PC-3 (cell line): ENCODE data around the gene ZBTB46. TPM values are rescaled to one million over a fixed set of nuclear protein-coding genes. Genes with fewer than 3 reads are reported as not detected.

Experiments used
- ATAC-seq: fragments of 200-7000 bp; cut with Tn5 transposase; 2 replicates; pipeline ENCODE4 v1.9.1; 2020; ENCODE audit warnings: mild to moderate bottlenecking, moderate library complexity
- BruUV-seq: library from RNA; stranded (reverse); fragments of 400-500 nt; replicated peaks from 2 replicates; lab custom pipeline; 2021; lab: Mats Ljungman, UMichigan
- CTCF ChIA-PET: fragments of 300-600 bp; sonication (Branson Sonifier 250); formaldehyde crosslinking; loops from one replicate; lab custom pipeline; 2022; ENCODE audit warnings: antibody characterized with exemption; lab: Charles Lee
- POLR2A ChIA-PET: fragments of 300-600 bp; sonication (Branson Sonifier 250); formaldehyde crosslinking; loops from one replicate; lab custom pipeline; 2022; ENCODE audit warnings: antibody characterized with exemption; ENCODE audit not compliant: unreplicated experiment; lab: Charles Lee
- DNase-seq: peaks from one replicate; pipeline ENCODE4 v3.0.0-alpha.2; 2015
- H2AFZ ChIP-seq: fragments of 300-600 bp; sonication (generic); 2 replicates; pipeline ENCODE4 v1.6.0; 2016; ENCODE audit warnings: antibody characterized with exemption, low read length
- H3F3A ChIP-seq: fragments of 300-600 bp; sonication (generic); one replicate; pipeline ENCODE4 v1.6.0; 2017; ENCODE audit warnings: antibody characterized with exemption, low read length, control low read depth, mild to moderate bottlenecking; ENCODE audit not compliant: unreplicated experiment
- H3K27ac ChIP-seq: fragments of 300-600 bp; sonication (generic); 2 replicates; pipeline ENCODE4 v1.5.1; 2016; ENCODE audit warnings: mild to moderate bottlenecking, low read length
- H3K27me3 ChIP-seq: fragments of 300-600 bp; sonication (generic); 2 replicates; pipeline ENCODE4 v1.6.1; 2016; ENCODE audit warnings: low read length, mixed read lengths
- H3K36me3 ChIP-seq: fragments of 300-600 bp; sonication (generic); 2 replicates; pipeline ENCODE4 v1.6.1; 2016; ENCODE audit warnings: low read depth, mixed run types, low read length, mixed read lengths
- H3K4me1 ChIP-seq: fragments of 300-600 bp; sonication (generic); 2 replicates; pipeline ENCODE4 v1.5.1; 2016; ENCODE audit warnings: low read length; ENCODE audit not compliant: insufficient read depth
- H3K4me2 ChIP-seq: fragments of 300-600 bp; sonication (generic); 2 replicates; pipeline ENCODE4 v1.6.0; 2016; ENCODE audit warnings: low read length
- H3K4me3 ChIP-seq: fragments of 300-600 bp; sonication (generic); 2 replicates; pipeline ENCODE4 v1.5.1; 2016; ENCODE audit warnings: mild to moderate bottlenecking, low read length, mixed read lengths
- H3K79me2 ChIP-seq: fragments of 300-600 bp; sonication (generic); 2 replicates; pipeline ENCODE4 v1.6.1; 2017; ENCODE audit warnings: low read length, mixed read lengths
- H3K9ac ChIP-seq: fragments of 300-600 bp; sonication (generic); 2 replicates; pipeline ENCODE4 v1.6.0; 2016; ENCODE audit warnings: mild to moderate bottlenecking, low read length
- H3K9me2 ChIP-seq: fragments of 300-600 bp; sonication (generic); replicated peaks from 2 replicates; pipeline ENCODE4 v1.6.1; 2016; ENCODE audit warnings: mixed run types, low read length, mixed read lengths
- H3K9me3 ChIP-seq: fragments of 300-600 bp; sonication (generic); 2 replicates; pipeline ENCODE4 v1.6.1; 2016; ENCODE audit warnings: low read length, mixed read lengths
- H4K20me1 ChIP-seq: fragments of 300-600 bp; sonication (generic); 2 replicates; pipeline ENCODE4 v1.6.1; 2016; ENCODE audit warnings: low read length, mixed read lengths
- CTCF ChIP-seq: fragments of 300-600 bp; sonication (generic); conservative IDR thresholded peaks from 2 replicates; pipeline ENCODE4 v1.5.1; 2017; ENCODE audit warnings: antibody characterized with exemption, low read depth, mild to moderate bottlenecking, low read length
- EZH2 ChIP-seq: fragments of 300-600 bp; sonication (generic); IDR thresholded peaks from one replicate; pipeline ENCODE4 v1.6.1; 2017; ENCODE audit warnings: antibody characterized with exemption, mild to moderate bottlenecking, low read length; ENCODE audit not compliant: unreplicated experiment
- EZH2phosphoT487 ChIP-seq: fragments of 300-600 bp; sonication (generic); IDR thresholded peaks from 2 replicates; pipeline ENCODE4 v1.6.1; 2018; ENCODE audit warnings: mild to moderate bottlenecking, antibody characterized with exemption, low read length, borderline replicate concordance
- intact Hi-C: fragments of 100-400 bp; cut with micrococcal nuclease; formaldehyde crosslinking; loops from 2 replicates; pipeline ENCODE4 v1.9.0; 2023
- total RNA-seq: library from RNA; depleted of rRNA; stranded (reverse); fragments of >200 nt; gene quantifications from 2 replicates; pipeline ENCODE4 v1.2.3, GENCODE V29; 2014

Gene ZBTB46
- total RNA-seq, 1 experiment from 2014 or later = 7.3 TPM

- CTCF ChIA-PET = no interaction called here
- no peak for ATAC-seq
- TF ChIP-seq CTCF (no peak), EZH2 (no peak), EZH2phosphoT487 (no peak)
Measured at GRCh38 chr20:63825331-63826118, 5.5 kb downstream of the ZBTB46 start.

GRCh38 chr20:63823691-63824311 lies 7.3 kb downstream of the ZBTB46 start:
- TF ChIP-seq EZH2 = no peak
- no peak for TF ChIP-seq CTCF
- TF ChIP-seq EZH2phosphoT487 = no peak
- Histone ChIP-seq H3K9ac (no peak overlapping the region), H3K36me3 (no peaks in the 10 kb centered on the region), H3K4me1 (peaks cover 12% of the 10 kb centered on the region; the same call in 1 of the 2 replicates), H3K27me3 (no peaks in the 10 kb centered on the region), H3K9me2 (no peaks in the 10 kb centered on the region), H3K27ac (no peak overlapping the region), H3K79me2 (no peaks in the 10 kb centered on the region), H3K9me3 (no peaks in the 10 kb centered on the region), H2AFZ (no peak overlapping the region), H3K4me3 (no peak overlapping the region), H3K4me2 (no peak overlapping the region), H4K20me1 (no peaks in the 10 kb centered on the region), H3F3A (no peaks in the 10 kb centered on the region)
- intact Hi-C loops = no loop called here
- no peak for ATAC-seq
- no peak for DNase-seq
- POLR2A ChIA-PET = no interaction called here
- CTCF ChIA-PET = no interaction called here
- BruUV-seq = no TSS peak

More at GRCh38 chr20:63825331-63826118, 5.5 kb downstream of the ZBTB46 start:
- Histone ChIP-seq H3F3A (no peaks in the 10 kb centered on the region), H3K4me1 (peaks cover 7% of the 10 kb centered on the region; the same call in 1 of the 2 replicates), H3K27ac (no peak overlapping the region), H3K9me2 (no peaks in the 10 kb centered on the region), H3K9me3 (no peaks in the 10 kb centered on the region), H2AFZ (no peak overlapping the region), H3K4me2 (no peak overlapping the region), H3K4me3 (no peak overlapping the region), H3K27me3 (no peaks in the 10 kb centered on the region), H3K79me2 (no peaks in the 10 kb centered on the region), H3K9ac (no peak overlapping the region), H3K36me3 (no peaks in the 10 kb centered on the region), H4K20me1 (no peaks in the 10 kb centered on the region)
- DNase-seq = no peak
- no TSS peak for BruUV-seq
- POLR2A ChIA-PET = no interaction called here
- intact Hi-C loops = no loop called here

GRCh38 chr20:63822276-63822696 lies 8.8 kb downstream of the ZBTB46 start:
- intact Hi-C loops = no loop called here
- Histone ChIP-seq H3K4me3 (no peak overlapping the region), H3K9me3 (no peaks in the 10 kb centered on the region), H3K4me2 (no peak overlapping the region), H2AFZ (no peak overlapping the region), H3K9me2 (no peaks in the 10 kb centered on the region), H3K27me3 (no peaks in the 10 kb centered on the region), H4K20me1 (no peaks in the 10 kb centered on the region), H3K9ac (no peak overlapping the region), H3K27ac (no peak overlapping the region), H3K36me3 (no peaks in the 10 kb centered on the region), H3K4me1 (peaks cover 12% of the 10 kb centered on the region; the same call in 1 of the 2 replicates), H3K79me2 (no peaks in the 10 kb centered on the region), H3F3A (no peaks in the 10 kb centered on the region)
- POLR2A ChIA-PET = no interaction called here
- CTCF ChIA-PET = no interaction called here
- BruUV-seq = no TSS peak
- ATAC-seq = no peak
- TF ChIP-seq EZH2phosphoT487 (no peak), EZH2 (no peak), CTCF (no peak)
- no peak for DNase-seq
